Activated T-cell treated with anti-CD3 and anti-CD28 coated beads, Interleukin-2, amount 50 U/mL, for 72 hours (primary cell): ENCODE data around the gene IL9R. TPM values are rescaled to one million over a fixed set of nuclear protein-coding genes. Genes with fewer than 3 reads are reported as not detected.
"Not testable (repeated sequence)": the region's sequence is repeated elsewhere in the genome, so short reads cannot be mapped to it uniquely, and the experiment has no call there.

Experiments
- ATAC-seq, 2 donors: fragments of 150-1000 bp; cut with Tn5 transposase; replicated peaks in 1 of 2; 2 replicates each; pipeline ENCODE4 v1.10.0; 2021; ENCODE audit warnings: moderate library complexity in 2 of 2, mild to moderate bottlenecking in 1 of 2
- DNase-seq, 2 donors: peaks; one replicate each; pipeline ENCODE4 v3.0.0; 2021 to 2022; ENCODE audit warnings: mixed read lengths in 1 of 2
- H3K27ac Mint-ChIP-seq: one replicate; pipeline ENCODE4 v1.8.0; 2022; ENCODE audit warnings: mild to moderate bottlenecking, moderate library complexity, mixed read lengths
- H3K27me3 Mint-ChIP-seq: one replicate; pipeline ENCODE4 v1.8.0; 2022; ENCODE audit warnings: low read depth, mixed read lengths
- H3K36me3 Mint-ChIP-seq, 2 donors: one replicate each; pipeline ENCODE4 v1.8.0; 2022; ENCODE audit warnings: mixed read lengths in 2 of 2, mild to moderate bottlenecking in 1 of 2; ENCODE audit not compliant: insufficient read depth in 2 of 2
- H3K4me1 Mint-ChIP-seq: one replicate; pipeline ENCODE4 v1.8.0; 2022; ENCODE audit warnings: low read depth, mixed read lengths
- H3K4me3 Mint-ChIP-seq, 2 donors: one replicate each; pipeline ENCODE4 v1.8.0; 2022; ENCODE audit warnings: mild to moderate bottlenecking in 2 of 2, mixed read lengths in 2 of 2, moderate library complexity in 2 of 2
- H3K9me3 Mint-ChIP-seq, 2 donors: one replicate each; pipeline ENCODE4 v1.8.0; 2022; ENCODE audit warnings: mixed read lengths in 2 of 2
- total RNA-seq, 2 donors: library from RNA; stranded (reverse); gene quantifications; one replicate each; pipeline ENCODE4 v1.2.3, GENCODE V29; 2022

IL9R gene
- total RNA-seq, 2 donors from 2014 or later, result 5.2 to 9.8 TPM

- H3K4me3 Mint-ChIP-seq, result peak overlapping the region in 1 of 2 donors; percentile 38
- no peaks in the 10 kb centered on the region for H3K27me3 Mint-ChIP-seq
- H3K27ac Mint-ChIP-seq, result no peak overlapping the region
- no peaks in the 10 kb centered on the region for H3K36me3 Mint-ChIP-seq
- peaks cover 11% of the 10 kb centered on the region for H3K4me1 Mint-ChIP-seq
- no peaks in the 10 kb centered on the region for H3K9me3 Mint-ChIP-seq
- ATAC-seq (no peak), DNase-seq (no peak)
Observed at GRCh38 chrX:156001001-156001666, 3.6 kb downstream of the IL9R start.

GRCh38 chrX:156001667-156002021, 4.1 kb downstream of the IL9R start:
- Mint-ChIP-seq H3K9me3 (no peaks in the 10 kb centered on the region), H3K4me1 (peaks cover 11% of the 10 kb centered on the region), H3K27ac (no peak overlapping the region), H3K27me3 (no peaks in the 10 kb centered on the region), H3K4me3 (peak overlapping the region in 1 of 2 donors; percentile 38), H3K36me3 (no peaks in the 10 kb centered on the region)
- no peak for ATAC-seq
- no peak for DNase-seq

GRCh38 chrX:156002507-156002906, 5.0 kb downstream of the IL9R start:
- Mint-ChIP-seq H3K4me3 (no peak overlapping the region), H3K4me1 (peaks cover 6% of the 10 kb centered on the region), H3K36me3 (no peaks in the 10 kb centered on the region), H3K27ac (no peak overlapping the region), H3K9me3 (no peaks in the 10 kb centered on the region), H3K27me3 (no peaks in the 10 kb centered on the region)
- ATAC-seq (no peak), DNase-seq (no peak)

- Mint-ChIP-seq H3K4me1 (no peaks in the 10 kb centered on the region), H3K27me3 (no peaks in the 10 kb centered on the region), H3K36me3 (no peaks in the 10 kb centered on the region), H3K4me3 (no peak overlapping the region), H3K27ac (no peak overlapping the region), H3K9me3 (no peaks in the 10 kb centered on the region)
- ATAC-seq (no peak), DNase-seq (no peak)
Observed at GRCh38 chrX:156003486-156004185, 6.1 kb downstream of the IL9R start.

GRCh38 chrX:156004256-156004655, 6.8 kb downstream of the IL9R start:
- H3K27ac Mint-ChIP-seq, result no peak overlapping the region
- H3K4me1 Mint-ChIP-seq, result no peaks in the 10 kb centered on the region
- H3K9me3 Mint-ChIP-seq, result no peaks in the 10 kb centered on the region

GRCh38 chrX:156004740-156005139, 7.2 kb downstream of the IL9R start:
- Mint-ChIP-seq H3K4me3 (no peak overlapping the region), H3K27ac (no peak overlapping the region), H3K9me3 (no peaks in the 10 kb centered on the region), H3K4me1 (no peaks in the 10 kb centered on the region), H3K27me3 (no peaks in the 10 kb centered on the region), H3K36me3 (no peaks in the 10 kb centered on the region)
- DNase-seq (no peak), ATAC-seq (no peak)

More at GRCh38 chrX:156004256-156004655, 6.8 kb downstream of the IL9R start:
- Mint-ChIP-seq H3K27me3 (no peaks in the 10 kb centered on the region), H3K4me3 (no peak overlapping the region), H3K36me3 (no peaks in the 10 kb centered on the region)
- DNase-seq (no peak), ATAC-seq (no peak)

- Mint-ChIP-seq H3K27ac (no peak overlapping the region), H3K36me3 (no peaks in the 10 kb centered on the region), H3K4me1 (no peaks in the 10 kb centered on the region), H3K27me3 (no peaks in the 10 kb centered on the region), H3K9me3 (no peaks in the 10 kb centered on the region), H3K4me3 (no peak overlapping the region)
- DNase-seq (no peak), ATAC-seq (no peak)
Observed at GRCh38 chrX:156005144-156005543, 7.6 kb downstream of the IL9R start.

GRCh38 chrX:156006468-156006867, 9.0 kb downstream of the IL9R start:
- H3K27ac Mint-ChIP-seq, H3K27me3 Mint-ChIP-seq, H3K9me3 Mint-ChIP-seq: not testable (repeated sequence)

GRCh38 chrX:156008379-156008778, 10.9 kb downstream of the IL9R start:
- not testable (repeated sequence) for H3K27me3 Mint-ChIP-seq, H3K27ac Mint-ChIP-seq, H3K9me3 Mint-ChIP-seq, H3K4me3 Mint-ChIP-seq, H3K4me1 Mint-ChIP-seq, ATAC-seq, H3K36me3 Mint-ChIP-seq, DNase-seq

More at GRCh38 chrX:156006468-156006867, 9.0 kb downstream of the IL9R start:
- not testable (repeated sequence) for DNase-seq, ATAC-seq, H3K4me1 Mint-ChIP-seq, H3K36me3 Mint-ChIP-seq, H3K4me3 Mint-ChIP-seq

GRCh38 chrX:156008915-156009314, 11.4 kb downstream of the IL9R start:
- no peak for DNase-seq
- no peak overlapping the region for H3K4me3 Mint-ChIP-seq
- no peaks in the 10 kb centered on the region for H3K9me3 Mint-ChIP-seq
- H3K27me3 Mint-ChIP-seq, result no peaks in the 10 kb centered on the region
- no peak for ATAC-seq
- H3K4me1 Mint-ChIP-seq, result no peaks in the 10 kb centered on the region
- H3K36me3 Mint-ChIP-seq, result no peaks in the 10 kb centered on the region
- H3K27ac Mint-ChIP-seq, result no peak overlapping the region

- not testable (repeated sequence) for H3K9me3 Mint-ChIP-seq, H3K27ac Mint-ChIP-seq, H3K36me3 Mint-ChIP-seq, H3K27me3 Mint-ChIP-seq, ATAC-seq, H3K4me3 Mint-ChIP-seq, DNase-seq, H3K4me1 Mint-ChIP-seq
Observed at GRCh38 chrX:156009691-156010090, 12.2 kb downstream of the IL9R start.

GRCh38 chrX:156013286-156013953, 15.9 kb downstream of the IL9R start:
- not testable (repeated sequence) for H3K27ac Mint-ChIP-seq

GRCh38 chrX:156019846-156020245, 22.4 kb downstream of the IL9R start:
- ATAC-seq, H3K36me3 Mint-ChIP-seq, DNase-seq, H3K9me3 Mint-ChIP-seq, H3K27ac Mint-ChIP-seq, H3K27me3 Mint-ChIP-seq, H3K4me3 Mint-ChIP-seq, H3K4me1 Mint-ChIP-seq: not testable (repeated sequence)

More at GRCh38 chrX:156013286-156013953, 15.9 kb downstream of the IL9R start:
- peak; percentile 67 to 77 for ATAC-seq
- H3K9me3 Mint-ChIP-seq, H3K4me1 Mint-ChIP-seq, H3K27me3 Mint-ChIP-seq, H3K36me3 Mint-ChIP-seq, H3K4me3 Mint-ChIP-seq, DNase-seq: not testable (repeated sequence)
